ENCODE data around the gene MAPK7.

The MAPK7 gene

DNA sequence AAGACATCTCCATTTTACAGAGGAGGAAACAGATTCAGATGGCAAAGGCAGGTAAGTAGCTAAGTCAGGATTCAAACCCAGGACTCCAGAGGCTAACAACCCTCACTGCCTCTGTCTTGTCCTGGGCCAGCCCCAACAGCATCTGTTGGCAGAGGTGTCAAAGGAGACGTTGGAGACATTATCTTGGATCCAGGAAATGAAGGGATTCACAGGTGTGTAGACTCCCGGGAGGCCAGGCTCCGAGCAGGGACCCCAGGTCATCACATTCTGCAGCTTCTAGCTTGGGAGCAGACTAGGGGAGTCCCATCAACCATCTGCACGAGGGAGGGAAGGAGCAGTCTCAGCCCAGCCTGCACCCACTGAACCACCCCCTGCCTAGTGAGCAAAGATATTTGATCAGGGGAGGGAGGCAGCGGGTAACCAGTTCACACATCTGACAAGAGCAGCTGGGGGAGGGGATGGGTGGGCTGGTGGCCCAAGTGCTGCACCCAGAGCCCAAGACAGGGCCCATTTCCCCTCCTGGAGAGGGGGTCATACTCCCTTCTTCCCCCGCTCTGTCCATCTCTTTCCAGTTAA, 14.8 kb upstream of the MAPK7 start:
- DNase-seq (ENCODE audit: low read depth) = no peak

GRCh38 chr17:19364699-19365498, 13.4 kb upstream of the MAPK7 start:
- DNase-seq (ENCODE audit: low read depth) = no peak

GRCh38 chr17:19365499-19365817, 12.8 kb upstream of the MAPK7 start:
- DNase-seq (ENCODE audit: low read depth) = no peak

GRCh38 chr17:19365833-19366636, 12.3 kb upstream of the MAPK7 start:
- no peak for DNase-seq (ENCODE audit: low read depth)

DNA sequence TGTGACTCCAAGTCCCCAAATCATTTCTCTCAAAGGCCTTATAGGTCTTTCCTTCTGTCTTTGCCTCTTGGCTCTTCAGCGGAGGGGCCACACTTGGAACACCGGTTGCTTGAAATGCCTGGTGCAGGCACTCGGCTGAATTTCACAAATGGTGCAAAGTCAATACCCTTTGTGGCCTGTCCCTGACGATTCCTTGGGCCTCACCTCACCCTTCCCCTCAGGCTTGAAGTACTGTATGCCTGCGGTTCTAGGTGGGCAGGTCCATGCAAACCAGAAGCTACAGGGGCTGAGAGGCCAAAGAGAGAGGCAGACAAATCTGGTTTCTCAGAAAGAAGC, 11.7 kb upstream of the MAPK7 start:
- DNase-seq (ENCODE audit: low read depth) = no peak

DNA sequence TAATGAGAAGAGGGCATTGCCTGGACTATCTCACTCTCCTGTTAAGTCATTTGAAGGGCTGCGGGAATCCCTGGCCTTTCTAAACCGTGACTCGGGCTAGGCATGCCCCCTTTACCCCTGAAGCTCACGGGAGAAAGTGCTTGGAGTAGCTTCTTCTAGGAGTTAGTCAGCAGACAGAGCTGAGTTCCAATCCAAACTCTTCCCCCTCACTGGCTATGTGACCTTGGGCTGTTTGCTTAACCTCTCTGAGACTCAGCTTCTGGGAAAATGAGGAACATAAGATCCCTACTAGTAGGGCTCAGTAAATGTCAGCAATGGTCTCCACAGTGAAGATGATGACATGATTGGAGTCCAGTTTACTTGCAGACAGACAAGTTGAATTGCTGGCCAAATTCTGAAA, 10.1 kb upstream of the MAPK7 start:
- DNase-seq (ENCODE audit: low read depth) = no peak

DNA sequence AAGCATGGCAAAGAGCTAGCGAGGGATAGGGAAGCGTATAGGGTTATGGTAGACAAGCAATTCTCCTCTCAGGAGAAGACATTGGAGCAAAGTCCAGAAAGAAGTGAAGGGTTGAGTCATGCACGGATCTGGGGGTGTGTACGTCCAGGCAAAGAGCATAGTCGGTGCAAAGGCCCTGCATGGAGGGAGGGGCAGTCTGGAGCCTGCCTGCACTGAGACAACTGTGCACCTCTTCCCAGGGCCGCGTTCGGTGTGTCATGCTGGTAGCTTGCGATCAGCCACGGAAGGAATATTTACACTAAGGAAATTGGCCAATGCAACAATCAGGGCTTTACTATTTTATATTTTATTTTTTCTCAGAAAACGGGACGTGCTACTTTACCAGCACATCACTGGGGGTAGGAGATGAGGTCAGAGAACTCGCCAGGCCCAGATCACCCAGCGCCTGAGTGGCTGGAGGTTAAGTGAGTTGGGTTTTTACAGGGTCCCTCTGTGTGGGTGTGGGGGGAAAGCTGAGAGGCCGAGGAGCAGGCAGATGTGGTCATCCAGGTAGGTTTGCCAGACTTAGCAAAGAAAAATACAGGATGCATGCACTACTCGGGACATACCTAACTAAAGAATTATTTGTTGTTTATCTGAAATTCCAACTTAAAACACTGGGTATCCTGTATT, 9.1 kb upstream of the MAPK7 start:
- no peak for DNase-seq (ENCODE audit: low read depth)

DNA sequence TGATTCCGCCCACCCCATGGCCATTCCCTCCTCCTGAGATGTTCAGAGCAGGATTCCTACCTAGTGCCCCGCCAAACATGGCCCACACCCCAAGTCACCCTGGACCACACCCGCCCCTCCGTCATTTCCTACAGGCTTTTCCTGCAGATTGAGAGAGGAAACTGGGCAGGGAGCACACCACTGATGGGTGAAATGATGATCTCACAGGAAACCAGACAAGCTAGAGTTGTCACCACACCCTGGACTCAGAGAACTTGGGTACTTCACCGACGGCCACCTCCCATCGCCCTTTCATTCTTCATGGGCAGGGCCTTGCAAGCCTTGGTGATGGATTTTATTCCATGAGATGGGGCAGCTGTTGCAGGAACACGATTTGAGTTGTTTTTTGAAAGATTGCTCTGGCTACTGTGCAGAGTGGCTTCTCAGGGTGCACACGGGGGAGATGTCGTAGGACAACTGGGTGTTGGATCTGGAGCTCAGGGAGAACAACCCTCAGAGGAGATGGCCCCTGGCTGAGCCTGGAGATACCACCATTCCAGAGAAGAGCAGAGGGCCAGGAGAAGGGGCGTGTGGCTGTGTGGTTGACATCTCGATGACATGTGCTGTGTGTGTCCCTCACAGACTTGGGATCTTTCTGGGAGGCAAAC, 8.3 kb upstream of the MAPK7 start:
- DNase-seq (ENCODE audit: low read depth) = no peak

- no peak for DNase-seq (ENCODE audit: low read depth)
These were observed 7.8 kb upstream of the MAPK7 start for GRCh38 chr17:19370493-19370960.

- DNase-seq (ENCODE audit: low read depth) = no peak
These were observed 6.9 kb upstream of the MAPK7 start for GRCh38 chr17:19371259-19372010.

DNA sequence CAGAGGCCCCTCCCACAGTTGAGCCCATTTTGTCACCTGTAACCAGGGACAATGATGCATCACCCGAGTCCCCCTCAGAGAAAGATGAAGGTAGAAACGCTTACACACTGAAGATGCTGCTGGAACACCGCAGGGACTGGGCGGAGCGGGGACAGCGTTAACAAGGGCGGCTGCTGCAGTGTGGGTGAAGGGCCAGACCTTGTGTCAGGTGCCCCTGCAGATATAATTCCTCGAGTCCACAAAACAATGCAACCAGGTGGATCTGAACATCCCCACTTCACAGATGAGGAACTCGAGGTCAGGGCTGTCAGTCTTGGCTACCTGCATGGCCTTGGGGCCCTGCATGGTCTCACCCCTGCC, 6.3 kb upstream of the MAPK7 start:
- no peak for DNase-seq (ENCODE audit: low read depth)

- DNase-seq (ENCODE audit: low read depth) = no peak
These were observed 5.9 kb upstream of the MAPK7 start for GRCh38 chr17:19372439-19372838.

- DNase-seq (ENCODE audit: low read depth) = no peak
These were observed 5.3 kb upstream of the MAPK7 start for GRCh38 chr17:19372866-19373504.

GRCh38 chr17:19374136-19374535, 4.2 kb upstream of the MAPK7 start:
- DNase-seq (ENCODE audit: low read depth) = peak; percentile 54

GRCh38 chr17:19375732-19376131, 2.6 kb upstream of the MAPK7 start:
- DNase-seq (ENCODE audit: low read depth) = no peak

DNA sequence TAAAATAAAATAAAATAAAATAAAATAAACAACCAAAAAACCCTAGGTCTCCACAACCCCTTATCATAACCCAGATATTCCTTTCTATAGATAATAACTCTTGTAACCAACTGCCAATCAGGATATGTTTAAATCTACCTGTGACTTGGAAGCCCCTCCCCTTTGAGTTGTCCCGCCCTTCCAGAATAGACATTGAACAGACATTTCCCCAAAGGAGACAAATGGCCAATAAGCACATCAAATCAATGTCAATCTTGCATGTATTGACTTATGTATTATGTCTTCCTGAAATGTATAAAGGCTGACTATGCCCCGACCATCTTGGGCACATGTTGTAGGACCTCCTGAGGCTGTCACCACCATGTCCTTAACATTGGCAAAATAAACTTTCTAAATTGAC, 1.5 kb upstream of the MAPK7 start:
- DNase-seq (ENCODE audit: low read depth) = no peak

DNA sequence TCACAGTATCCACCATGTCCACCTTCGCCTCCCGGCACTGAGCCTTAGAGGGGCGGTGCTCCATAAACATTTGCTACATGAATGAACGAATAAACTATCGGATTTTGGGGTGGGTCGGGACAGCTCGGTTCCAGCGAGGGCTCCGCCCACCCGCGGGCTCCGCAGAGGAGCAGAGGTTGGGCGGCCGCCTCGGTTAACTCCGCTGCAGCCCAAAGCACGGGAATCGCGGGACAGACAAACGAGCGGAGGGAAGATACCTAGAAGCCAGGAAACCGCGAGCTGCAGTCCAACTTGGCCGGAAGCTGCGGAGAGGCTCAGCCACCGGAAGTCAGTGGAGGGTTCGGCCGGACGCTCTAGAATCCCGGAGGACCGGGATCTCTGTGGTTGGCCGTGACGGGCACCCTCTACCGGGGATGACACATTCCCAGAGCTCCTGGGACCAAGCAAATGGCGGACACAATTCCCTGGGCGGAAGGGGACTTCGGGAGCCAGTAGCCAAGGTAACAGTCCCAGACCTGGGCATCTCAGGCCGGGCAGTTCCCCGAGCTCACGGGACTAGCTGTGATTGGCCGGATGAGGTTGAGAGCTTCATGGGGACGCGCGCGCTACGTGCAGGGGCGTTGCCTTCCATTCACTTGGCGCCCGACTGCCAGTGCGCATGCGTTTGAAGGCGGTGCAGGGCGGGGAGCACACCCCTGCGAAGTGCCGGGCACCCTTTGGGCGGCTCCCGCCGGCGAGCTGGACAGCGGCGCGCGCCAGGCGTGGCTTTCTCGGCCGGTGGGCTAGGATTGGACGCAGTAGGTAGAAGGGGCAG, 489 bp upstream of the MAPK7 start:
- peak; percentile 98 for DNase-seq (ENCODE audit: low read depth)

DNA sequence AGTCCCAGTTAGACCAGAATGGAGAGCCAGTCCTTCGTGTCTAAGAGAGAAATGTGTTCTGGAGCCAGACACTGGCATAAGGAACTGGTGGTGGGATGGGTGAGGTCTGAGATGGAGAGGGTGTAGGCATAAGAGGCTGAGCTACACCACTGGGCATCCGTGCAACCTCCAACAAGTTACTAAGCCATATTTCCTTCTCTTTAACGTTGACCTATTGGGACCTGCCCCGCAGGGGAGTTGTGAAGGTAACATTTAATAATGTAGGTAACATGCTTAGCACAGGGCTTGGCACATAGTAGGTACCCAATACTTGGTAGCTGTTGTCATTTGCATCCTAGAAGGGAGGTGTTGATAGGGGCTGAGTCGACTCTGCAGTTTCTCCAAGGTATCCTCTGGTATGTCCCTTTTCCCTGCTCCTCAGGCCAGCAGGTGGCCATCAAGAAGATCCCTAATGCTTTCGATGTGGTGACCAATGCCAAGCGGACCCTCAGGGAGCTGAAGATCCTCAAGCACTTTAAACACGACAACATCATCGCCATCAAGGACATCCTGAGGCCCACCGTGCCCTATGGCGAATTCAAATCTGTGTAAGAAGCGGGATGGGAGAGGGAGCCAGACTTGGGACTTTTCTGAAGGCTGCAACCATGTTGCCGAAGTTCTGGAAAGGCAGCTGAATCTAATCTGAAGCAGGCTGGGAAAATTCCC, 1.2 kb downstream of the MAPK7 start:
- no peak for DNase-seq (ENCODE audit: low read depth)

- no peak for DNase-seq (ENCODE audit: low read depth)
These were observed 2.4 kb downstream of the MAPK7 start for GRCh38 chr17:19380481-19381301.
